ENCODE measurements around the gene IQSEC2.

The IQSEC2 gene

GRCh38 chrX:53223068-53223693, 58.2 kb downstream of the IQSEC2 start:
- DNase-seq (ENCODE audit: low read depth in 1 of 2, low spot score in 1 of 2), result no peak
- Histone ChIP-seq H3K27me3 (ENCODE audit: insufficient read depth, poor library complexity, severe bottlenecking) (no peaks in the 10 kb centered on the region), H3K27ac (replicated peaks) (no peak overlapping the region), H3K4me3 (replicated peaks; ENCODE audit: insufficient read depth, low read length) (peak overlapping the region; percentile 83)
- no peak for TF ChIP-seq POLR2AphosphoS5 (IDR thresholded peaks at IDR 0.05; ENCODE audit: low read depth)
- no peak for TF ChIP-seq GABPA (IDR thresholded peaks at IDR 0.05; ENCODE audit: low read depth)
- no peak for TF ChIP-seq SPI1 (IDR thresholded peaks at IDR 0.05; ENCODE audit: borderline replicate concordance, low read depth)
- no peak for TF ChIP-seq REST (IDR thresholded peaks at IDR 0.05; ENCODE audit: insufficient replicate concordance, low read depth)
- TF ChIP-seq, protein P1, sequence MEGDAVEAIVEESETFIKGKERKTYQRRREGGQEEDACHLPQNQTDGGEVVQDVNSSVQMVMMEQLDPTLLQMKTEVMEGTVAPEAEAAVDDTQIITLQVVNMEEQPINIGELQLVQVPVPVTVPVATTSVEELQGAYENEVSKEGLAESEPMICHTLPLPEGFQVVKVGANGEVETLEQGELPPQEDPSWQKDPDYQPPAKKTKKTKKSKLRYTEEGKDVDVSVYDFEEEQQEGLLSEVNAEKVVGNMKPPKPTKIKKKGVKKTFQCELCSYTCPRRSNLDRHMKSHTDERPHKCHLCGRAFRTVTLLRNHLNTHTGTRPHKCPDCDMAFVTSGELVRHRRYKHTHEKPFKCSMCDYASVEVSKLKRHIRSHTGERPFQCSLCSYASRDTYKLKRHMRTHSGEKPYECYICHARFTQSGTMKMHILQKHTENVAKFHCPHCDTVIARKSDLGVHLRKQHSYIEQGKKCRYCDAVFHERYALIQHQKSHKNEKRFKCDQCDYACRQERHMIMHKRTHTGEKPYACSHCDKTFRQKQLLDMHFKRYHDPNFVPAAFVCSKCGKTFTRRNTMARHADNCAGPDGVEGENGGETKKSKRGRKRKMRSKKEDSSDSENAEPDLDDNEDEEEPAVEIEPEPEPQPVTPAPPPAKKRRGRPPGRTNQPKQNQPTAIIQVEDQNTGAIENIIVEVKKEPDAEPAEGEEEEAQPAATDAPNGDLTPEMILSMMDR (IDR thresholded peaks at IDR 0.05; ENCODE audit: insufficient read depth, low read length), result no peak

Measured in HL-60 (cell line).